Measurements from ENCODE around the gene PCDH19.

PCDH19 gene

DNA sequence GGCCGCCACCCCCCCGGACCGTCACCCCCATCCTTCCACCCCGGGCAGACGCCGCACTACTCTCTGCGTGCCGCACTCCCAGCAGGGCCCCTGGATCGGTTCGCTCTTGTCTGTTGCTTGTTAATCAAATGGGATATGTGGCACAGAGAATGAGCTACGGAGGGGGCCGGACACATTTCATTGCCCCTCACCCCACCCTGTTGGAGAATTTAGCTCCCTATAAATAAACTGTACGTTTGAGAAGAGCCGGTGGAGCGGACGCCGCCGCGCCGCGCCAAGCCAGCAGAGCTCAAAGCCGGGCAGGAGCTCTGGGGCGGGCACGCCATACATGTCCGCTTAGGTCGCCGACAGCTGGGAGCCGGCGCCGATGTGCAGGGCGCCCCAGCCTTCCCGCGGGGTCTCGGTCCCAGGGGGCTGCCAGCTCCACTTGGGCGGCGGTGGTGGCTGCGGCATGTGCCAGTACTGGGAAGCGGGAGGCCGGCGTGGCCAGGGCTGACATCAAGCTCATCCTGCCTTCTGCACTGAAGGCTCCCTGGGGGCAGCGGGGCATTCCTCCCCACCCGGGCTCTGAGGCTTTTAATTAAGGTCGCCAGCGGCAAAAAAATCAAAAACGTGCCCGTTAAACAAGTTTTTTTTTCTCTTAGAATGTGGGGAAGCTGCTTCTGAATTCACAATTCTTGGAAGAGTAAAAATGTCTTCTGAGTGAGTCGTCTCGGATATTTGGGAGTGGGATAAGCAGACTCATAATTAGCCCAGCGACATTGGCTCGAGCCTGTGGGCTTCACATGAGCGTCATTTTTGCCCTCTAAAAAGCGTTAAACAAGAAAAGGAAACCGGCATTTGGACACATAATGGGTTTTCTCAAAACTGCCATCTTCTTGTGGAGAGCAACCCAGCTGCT lies 1.1 kb upstream of the PCDH19 start:
- no peak for DNase-seq (ENCODE audit: low spot score)
- H3K27ac ChIP-seq, result no peak overlapping the region
- H3K4me3 ChIP-seq, result peak overlapping the region; percentile 68
- TF ChIP-seq, protein P1, sequence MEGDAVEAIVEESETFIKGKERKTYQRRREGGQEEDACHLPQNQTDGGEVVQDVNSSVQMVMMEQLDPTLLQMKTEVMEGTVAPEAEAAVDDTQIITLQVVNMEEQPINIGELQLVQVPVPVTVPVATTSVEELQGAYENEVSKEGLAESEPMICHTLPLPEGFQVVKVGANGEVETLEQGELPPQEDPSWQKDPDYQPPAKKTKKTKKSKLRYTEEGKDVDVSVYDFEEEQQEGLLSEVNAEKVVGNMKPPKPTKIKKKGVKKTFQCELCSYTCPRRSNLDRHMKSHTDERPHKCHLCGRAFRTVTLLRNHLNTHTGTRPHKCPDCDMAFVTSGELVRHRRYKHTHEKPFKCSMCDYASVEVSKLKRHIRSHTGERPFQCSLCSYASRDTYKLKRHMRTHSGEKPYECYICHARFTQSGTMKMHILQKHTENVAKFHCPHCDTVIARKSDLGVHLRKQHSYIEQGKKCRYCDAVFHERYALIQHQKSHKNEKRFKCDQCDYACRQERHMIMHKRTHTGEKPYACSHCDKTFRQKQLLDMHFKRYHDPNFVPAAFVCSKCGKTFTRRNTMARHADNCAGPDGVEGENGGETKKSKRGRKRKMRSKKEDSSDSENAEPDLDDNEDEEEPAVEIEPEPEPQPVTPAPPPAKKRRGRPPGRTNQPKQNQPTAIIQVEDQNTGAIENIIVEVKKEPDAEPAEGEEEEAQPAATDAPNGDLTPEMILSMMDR (IDR thresholded peaks at IDR 0.05), result no peak

DNA sequence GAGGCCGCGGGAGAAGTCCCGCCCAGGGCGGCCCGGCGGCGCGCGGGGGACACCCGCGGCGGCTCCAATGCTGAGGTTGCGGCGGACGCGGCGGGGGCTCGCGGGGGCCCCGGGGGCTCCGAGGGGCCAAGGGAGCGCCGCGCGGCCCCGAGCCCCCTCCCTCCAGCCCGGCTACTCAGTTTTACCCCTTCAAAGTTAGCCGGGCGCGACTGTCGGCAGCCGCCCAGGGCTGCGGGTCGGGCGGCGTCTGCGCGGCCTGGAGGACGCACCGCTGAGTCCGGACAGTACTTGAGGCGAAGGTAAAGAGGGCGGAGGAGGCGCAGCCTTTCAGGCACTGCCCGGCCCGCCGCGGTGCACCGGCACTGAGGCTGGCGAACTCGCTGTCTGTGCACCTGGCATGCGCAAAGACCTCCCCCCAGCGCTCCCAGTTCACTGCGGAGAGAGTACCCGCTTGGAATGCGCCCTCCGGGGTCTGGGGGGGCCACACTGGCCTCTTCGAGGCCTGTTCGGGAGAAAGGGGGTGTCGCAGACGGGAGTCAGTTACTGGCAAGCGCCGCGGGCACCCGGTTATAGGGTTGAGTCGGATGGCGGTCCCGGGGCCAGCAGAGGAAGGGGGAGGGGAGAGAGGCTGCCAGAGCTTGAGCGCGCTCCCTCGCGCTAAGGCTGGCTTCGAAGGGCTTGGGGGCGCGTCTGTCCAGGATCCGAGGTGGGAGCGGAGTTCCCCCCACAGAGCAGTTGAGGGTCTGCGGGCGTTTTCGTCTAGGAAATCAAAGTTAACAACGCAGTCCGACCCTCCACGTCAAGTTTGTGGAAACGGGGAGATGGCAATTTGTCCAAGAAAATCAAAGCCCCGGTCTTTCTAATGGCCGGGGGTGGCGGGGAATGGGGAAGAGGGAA lies 1.1 kb downstream of the PCDH19 start:
- no peak overlapping the region for H3K27ac ChIP-seq
- no peak for DNase-seq (ENCODE audit: low spot score)
- TF ChIP-seq, protein P1 (IDR thresholded peaks at IDR 0.05), result no peak
- peak overlapping the region; percentile 68 for H3K4me3 ChIP-seq

DNA sequence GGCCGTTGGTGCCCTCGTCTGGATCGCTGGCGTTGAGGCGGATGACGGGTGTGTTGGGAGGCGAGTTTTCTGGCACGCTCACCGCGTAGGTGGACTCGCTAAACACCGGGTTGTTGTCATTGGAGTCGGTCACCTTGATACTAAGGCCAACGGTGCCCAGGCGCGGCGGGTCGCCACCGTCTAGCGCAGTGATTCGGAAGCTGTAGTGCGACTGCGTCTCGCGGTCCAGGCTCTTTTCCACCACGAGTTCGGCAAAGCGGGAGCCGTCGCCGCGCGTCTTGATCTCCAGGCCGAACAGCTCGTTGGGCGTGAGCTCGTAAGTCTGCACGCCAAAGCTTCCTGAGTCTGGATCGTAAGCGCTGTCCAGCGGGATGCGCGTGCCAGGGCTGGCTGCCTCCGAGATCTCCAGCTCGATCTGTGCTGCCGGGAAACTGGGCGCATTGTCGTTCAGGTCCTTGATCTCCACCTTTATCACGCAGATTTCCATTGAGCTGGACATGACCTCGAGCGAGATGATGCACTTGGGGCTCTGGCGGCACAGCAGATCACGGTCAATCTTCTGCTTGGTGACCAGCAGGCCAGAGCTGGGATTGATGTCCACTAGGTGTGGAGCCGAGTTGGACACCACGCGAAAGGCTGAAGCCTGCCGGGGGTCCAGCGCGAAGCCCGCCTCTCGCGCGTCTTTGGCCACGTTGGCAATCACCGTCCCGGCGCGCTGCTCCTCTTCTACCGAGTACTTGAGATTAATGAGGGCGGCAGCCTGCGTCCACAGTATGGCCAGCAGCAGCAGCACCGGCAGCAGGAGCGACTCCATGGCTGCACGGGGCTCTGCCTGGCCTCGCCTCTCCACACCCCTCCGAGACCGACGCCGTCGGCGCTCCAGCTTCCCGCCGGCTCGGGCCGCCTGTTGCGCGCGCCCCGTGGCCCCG lies 2.0 kb downstream of the PCDH19 start:
- DNase-seq (ENCODE audit: low spot score), result no peak
- Histone ChIP-seq H3K27ac (no peak overlapping the region), H3K4me3 (peak overlapping the region; percentile 68)
- TF ChIP-seq, protein P1 (IDR thresholded peaks at IDR 0.05), result no peak

DNA sequence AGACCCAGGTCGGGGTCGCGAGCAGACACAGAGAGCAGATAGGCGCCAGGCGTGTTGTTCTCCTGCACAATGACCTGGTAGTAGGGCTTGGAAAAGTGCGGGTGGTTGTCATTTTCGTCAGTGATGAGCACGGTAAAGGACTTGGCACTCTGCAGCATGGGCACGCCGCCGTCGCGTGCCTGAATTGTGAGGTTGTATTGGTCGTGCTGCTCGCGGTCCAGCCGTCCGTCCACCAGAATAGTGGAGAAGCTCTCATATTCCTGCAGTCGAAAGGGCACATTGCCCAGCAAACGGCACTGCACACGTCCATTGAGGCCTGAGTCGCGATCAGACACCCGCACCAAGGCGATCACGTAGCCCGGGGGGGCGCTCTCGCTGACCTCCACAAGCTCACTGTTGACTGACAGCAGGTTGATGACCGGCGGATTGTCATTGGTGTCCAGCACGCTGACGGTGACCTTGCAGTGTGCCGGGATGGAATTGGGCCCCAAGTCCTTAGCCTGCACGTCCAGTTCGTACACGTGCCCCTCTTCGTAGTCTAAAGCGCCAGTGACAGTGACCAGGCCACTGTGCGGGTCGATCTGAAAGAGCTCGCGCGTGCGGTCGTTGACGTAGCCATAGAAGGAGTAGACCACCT lies 2.8 kb downstream of the PCDH19 start:
- TF ChIP-seq, protein P1 (IDR thresholded peaks at IDR 0.05), result no peak
- DNase-seq (ENCODE audit: low spot score), result no peak
- Histone ChIP-seq H3K4me3 (no peak overlapping the region), H3K27ac (no peak overlapping the region)

DNA sequence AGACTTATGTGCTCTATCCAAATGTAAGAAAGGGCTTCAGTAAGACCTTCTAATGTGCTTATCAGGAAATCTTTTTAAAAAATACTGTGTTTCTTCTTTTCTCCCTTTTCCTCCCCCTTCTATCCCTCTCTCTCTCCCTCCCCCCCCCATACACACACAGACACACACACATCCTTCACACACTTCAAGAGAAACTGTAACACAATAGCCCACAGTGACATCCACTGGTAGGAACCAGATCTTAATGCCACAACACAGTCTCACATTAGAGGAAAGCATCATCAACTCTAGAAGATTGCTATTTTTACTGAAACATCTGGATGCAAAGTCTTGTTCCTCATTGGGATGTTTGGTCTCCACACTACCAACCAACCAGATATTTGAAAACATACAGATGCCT lies 4.6 kb downstream of the PCDH19 start:
- no peak overlapping the region for H3K4me3 ChIP-seq
- TF ChIP-seq, protein P1 (IDR thresholded peaks at IDR 0.05), result no peak
- DNase-seq (ENCODE audit: low spot score), result no peak

DNA sequence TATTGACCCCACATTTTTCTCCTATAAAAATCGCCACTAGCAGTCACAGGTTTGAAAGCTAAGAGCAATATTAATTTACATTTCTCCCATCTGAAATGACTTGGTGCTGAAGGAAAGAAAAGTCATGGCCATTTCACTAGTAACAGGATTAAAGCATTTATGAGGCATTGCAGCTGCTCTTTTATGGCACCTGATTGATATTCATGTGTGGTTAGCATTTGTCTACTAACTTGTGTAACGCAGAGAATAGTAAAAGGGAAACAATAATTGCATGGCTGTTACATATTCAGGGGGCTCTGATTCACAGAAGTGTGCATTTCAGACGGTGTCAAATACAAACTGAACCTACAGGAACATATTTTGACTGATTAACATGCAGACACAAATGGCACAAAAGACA lies 5.2 kb downstream of the PCDH19 start:
- no peak for DNase-seq (ENCODE audit: low spot score)
- TF ChIP-seq, protein P1 (IDR thresholded peaks at IDR 0.05), result no peak
- no peak overlapping the region for H3K27ac ChIP-seq
- no peak overlapping the region for H3K4me3 ChIP-seq

More for the DNA sequence above, 4.6 kb downstream of the PCDH19 start:
- H3K27ac ChIP-seq, result no peak overlapping the region
